HG02981 (cell line): ENCODE results near the gene ECT2.
"Not testable (repeated sequence)": the region's sequence is repeated elsewhere in the genome, so short reads cannot be mapped to it uniquely, and the experiment has no call there.

ENCODE experiments used
- ATAC-seq: cut with Tn5 transposase; IDR thresholded peaks from one replicate; pipeline ENCODE4 v1.9.1; 2021; ENCODE audit warnings: mild to moderate bottlenecking, moderate library complexity; ENCODE audit not compliant: unreplicated experiment

ECT2 gene

DNA sequence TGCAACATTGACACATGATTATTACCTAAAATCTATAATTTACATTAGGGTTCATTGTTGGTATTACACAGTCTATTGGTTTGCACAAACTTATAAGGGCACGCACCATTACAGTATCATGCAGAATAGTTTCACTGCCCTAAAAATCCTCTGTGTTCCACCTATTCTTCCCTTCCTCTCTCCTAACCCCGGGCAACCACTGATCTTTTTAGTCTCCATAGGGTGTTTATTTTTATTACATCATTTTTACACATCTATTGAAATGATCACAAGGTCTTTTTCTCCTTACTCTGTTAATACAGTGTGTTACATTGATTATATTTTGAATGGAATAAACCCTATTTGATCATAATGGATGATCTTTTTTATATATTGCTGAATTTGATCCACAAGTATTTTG lies 15.5 kb upstream of the ECT2 start:
- no peak for ATAC-seq

DNA sequence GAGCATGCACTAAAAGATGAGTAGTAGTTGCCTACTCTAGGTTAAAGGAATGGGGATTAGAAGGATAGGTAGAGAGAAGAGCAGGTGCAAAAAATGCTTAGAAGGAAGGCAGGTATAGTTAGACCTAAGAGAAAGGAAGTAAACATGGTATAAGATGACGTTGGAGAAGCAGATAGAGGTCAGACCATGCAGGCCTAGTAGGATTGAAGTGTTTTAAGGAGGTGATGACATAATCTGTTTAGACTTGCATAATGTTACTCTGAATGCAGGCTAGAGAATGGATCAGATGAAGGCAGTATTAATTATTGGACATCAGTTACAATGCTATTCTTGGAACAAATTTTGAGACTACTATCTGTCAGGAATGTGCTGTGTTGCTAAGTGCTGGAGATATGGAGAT lies 11.1 kb upstream of the ECT2 start:
- ATAC-seq: no peak

DNA sequence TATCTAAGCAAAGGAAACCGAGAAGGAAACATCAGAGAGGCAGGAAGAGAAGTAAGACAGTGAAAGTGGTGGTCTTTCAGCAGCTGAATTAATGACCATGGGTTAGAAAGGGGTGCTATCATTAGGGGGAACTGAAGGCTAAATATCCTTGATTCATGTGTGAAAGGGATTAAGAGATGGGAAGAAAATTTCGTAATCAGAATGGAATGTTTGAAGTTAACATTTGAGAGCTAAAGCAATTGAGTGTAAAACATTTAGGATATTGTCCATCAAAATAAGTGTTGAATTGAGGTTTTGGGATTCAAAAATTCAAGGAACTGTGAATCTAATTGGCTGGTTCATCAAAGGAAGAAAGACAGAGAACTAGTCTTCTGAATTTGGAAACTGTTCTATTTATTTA lies 4.1 kb upstream of the ECT2 start:
- no peak for ATAC-seq

DNA sequence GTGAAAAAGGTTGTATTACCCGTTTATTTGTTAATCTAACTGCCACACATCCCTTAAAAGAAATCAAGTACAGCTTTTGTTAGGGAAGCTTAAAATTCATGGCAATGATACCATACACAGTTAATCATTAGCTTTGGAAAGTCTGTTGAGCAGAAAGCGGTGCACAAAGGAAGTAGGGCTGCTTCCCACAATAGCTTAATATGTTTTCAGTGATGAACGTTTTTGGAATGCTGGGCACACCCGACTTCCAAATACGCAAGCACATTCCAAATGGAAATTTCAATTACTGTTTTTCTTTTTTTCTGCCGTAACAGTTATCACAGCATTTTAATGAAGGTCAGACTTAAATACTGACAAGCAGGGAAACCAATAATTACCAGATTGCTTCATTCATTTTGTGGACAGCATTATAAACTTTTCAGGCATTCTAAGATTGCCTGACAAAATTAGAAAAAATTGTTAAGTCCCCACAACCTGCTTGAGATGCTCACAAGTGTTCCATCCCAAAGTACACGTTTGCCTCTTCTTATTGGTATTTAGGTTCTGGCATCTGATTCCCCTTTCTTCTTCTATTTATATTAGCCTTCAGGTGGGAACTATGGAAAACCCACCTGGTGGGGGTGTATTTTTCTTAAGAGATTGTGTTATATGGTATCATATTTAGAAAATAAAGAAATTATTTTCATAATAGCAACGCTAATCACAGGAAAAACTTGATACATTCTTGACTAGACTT lies 1.1 kb upstream of the ECT2 start:
- no peak for ATAC-seq

DNA sequence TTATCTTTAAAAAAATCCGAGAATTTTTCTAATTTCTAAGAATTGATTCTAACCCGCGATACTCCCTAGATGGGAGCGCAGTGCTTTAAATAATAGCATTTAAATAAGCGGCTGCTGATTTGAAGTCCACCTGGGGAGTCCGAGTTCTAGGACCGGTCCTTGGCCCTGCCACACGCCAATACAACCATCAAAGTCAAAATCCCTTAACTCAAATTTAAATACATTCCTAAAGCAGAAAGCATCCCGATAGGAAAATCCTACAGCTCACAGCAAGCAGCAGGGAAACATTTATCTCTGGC lies 508 bp upstream of the ECT2 start:
- ATAC-seq: no peak

DNA sequence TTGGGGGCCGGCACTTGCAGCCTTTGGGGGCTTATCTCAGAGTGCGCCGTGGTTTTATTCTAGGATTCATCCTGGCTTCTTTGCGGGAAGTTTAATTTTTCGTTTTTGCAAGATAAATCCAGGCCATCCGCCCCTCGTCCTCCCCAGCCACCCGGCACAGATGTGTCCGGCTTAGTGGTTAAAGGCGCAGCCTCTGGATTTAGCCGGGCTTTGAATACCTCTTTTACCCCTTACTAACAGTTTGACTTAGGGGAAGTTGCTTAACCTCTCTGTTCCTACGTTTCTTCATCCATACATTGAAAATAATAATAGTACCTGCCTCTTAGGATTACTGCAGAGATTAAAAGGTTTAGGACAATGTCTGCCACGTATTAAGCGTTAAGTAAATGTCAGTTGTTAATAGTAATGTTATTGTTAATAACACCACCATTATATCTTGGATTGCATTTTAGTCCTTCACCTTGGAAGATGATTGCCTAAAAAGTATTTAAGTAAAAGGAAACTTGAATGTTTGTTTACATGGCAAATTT lies 714 bp downstream of the ECT2 start:
- ATAC-seq: no peak

DNA sequence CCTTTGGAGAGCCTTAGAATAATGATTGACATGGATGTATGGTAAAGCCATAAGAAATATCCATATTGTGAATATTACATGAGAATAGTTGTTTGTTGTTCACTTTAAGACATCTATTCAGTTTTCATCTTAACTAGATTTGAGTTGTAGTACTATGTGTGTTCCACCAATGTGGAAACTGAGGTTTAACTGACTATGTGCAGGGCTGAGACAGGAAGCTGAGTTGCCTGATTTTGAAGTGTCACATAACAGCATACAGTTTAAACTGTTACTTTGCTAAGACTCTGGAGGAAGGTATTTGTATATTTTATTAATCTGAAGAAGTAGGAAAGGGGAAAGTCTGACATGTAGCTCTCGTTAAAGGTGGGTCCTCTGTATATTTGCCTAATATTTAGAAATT lies 2.1 kb downstream of the ECT2 start:
- no peak for ATAC-seq

DNA sequence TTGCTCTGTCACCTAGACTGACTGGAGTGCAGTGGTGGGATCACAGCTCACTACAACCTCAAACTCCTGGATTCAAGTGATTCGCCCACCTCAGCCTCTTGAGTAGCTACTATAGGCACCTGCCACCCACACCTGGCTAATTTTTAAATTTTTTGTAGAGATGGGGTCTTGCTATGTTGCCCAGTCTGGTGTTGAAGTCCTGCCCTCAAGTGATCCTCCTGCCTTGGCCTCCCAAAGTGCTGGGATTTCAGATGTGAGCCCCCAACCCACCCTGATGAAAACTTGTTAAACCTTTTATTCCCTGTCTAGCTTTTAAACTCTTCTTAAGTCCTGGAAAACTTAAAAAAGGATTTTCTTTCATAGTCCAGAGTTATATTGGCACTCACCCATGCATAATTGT lies 2.6 kb downstream of the ECT2 start:
- ATAC-seq: no peak

DNA sequence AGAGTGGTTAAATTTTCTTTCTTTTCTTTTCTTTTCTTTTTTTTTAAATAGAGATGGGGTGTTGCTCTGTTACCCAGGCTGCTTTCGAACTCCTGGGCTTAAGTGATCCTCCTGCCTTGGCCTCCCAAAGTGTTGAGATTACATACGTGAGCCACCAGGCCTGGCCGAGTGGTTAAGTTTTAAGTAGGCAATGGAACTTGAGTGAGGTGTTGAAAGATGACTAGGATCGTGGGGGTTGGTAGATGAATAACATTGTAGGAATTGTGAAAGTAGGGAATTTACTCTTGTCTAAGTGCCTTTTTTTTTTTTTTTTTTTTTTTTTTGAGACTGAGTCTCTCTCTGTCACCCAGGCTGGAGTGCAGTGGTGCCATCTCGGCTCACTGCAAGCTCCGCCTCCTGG lies 9.9 kb downstream of the ECT2 start:
- not testable (repeated sequence) for ATAC-seq

DNA sequence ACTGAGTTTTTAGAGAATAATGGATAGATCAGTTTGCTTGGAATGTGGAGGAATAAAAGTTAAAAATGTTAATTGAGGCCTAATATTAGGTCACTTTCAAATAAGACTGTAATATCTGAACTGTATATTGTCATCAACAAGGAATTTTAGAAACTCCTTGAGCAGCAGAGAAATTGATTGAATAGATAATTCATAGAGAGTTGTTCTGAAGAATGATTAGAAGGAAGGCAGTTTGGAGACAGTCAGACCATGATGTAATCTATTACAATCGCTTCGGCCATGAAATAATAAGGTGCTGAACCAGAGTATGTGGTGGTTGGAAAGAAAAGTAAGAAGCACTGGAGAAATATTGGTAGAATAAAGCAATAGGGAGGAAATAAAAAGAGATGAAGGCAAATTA lies 15.7 kb downstream of the ECT2 start:
- ATAC-seq: no peak

DNA sequence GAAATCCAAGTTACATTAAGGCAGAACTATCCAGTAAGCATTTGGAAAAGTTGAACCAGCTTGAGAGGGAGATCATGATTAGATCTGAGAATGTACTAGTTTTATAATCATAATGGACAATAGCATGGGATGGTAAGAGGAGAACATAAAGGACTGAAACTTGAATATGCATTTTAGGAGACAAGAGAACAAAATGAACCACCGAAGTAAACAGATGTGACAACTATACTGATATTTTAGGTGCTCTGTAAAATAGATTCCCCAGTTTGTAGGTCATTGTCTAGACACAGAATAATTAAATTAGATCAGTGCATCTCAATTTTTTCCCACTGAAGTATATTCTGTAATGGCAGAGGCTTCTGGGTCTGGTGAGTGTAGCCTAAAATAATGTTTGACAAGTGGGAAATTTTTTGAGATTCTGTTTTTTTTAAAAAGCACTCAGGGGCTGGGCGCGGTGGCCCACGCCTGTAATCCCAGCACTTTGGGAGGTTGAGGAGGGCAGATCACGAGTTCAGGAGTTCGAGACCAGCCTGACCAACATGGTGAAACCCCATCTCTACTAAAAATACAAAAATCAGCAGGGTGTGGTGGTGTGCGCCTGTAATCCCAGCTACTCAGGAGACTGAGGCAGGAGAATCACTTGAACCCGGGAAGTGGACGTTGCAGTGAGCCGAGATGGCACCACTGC lies 16.3 kb downstream of the ECT2 start:
- ATAC-seq: no peak

DNA sequence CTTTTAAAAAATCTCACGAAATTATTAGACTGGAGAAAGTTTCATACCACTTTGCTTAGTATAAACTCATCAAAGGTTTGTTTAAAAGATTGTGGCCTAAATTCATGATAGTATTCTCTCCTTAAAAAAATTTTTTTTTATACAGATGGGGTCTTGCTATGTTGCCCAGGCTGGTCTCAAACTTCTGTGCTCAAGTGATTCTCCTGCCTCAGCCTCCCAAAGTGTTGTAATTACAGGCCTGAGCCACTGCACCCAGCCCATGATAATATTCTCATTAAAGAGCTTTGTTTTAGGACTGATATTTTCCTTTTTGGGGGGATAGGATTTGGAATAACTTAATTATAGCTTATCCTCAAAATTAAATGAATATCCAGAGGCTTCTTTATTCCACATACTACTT lies 19.9 kb downstream of the ECT2 start:
- ATAC-seq: no peak

DNA sequence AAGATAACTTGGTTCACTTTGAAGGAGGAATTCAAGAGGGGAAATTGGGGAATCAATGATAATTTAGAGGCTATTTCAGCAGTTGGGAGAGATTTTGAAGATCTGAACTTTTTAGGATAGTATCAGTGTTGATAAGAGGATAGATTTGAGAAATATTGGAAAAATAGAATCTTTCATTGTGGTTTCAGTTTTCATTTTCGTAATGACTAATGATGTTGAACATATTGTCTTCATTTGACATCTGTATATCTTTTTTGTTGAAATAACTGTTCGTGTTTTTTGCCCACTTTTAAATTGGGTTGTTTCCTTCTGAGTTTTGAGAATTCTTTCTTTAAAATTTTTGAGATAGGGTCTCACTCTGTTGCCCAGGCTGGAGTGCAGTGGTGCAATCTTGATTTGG lies 21.1 kb downstream of the ECT2 start:
- ATAC-seq: no peak

DNA sequence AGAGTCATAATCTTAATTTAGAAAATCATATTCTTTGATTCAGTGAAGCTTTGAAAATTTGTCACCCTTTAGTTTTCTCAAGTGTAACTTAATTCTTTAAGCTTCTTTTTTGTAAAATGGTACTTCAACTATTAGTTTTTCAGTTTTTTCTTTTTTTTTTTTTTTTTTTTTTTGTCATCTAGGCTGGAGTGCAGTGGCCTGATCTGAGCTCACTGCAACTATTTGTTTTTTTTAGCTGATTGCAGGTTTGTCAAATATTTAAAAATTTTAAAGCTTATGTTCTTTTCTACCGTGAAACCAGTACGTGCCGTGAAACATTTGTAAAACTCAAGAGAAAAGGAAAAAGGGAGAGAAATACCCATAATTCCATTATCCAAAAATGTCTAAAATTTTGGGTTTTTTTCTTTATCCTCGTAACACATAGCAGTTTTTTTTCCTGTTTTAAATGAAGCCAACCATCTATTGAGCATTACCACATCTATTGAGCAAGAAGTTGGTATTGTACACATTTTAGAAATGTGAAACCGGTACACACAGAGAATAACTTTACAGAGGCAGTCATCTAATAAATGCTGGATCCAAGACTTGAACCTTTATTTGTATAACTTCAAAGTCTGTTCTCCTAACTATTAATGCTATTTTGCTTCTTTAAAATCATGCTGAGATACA lies 25.7 kb downstream of the ECT2 start:
- ATAC-seq: no peak

DNA sequence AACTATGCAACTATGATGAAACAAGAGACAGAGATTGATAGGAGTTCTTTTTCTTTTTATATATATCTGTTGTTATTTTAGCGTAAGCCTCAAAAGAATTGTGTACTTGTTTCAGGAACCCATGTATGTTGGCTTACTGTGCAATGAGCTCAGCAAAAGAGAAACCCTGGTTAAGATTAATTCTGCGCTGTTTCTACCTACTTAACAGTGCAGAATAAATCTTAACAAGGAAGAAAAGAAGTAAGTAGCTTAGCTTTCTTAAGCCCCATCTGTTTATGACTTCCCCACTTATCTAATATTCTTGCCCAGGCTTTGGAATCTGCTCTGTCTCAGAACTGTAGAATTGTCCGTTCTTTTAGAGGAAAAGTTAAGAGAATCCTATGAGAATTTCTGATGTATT lies 27.4 kb downstream of the ECT2 start:
- no peak for ATAC-seq

DNA sequence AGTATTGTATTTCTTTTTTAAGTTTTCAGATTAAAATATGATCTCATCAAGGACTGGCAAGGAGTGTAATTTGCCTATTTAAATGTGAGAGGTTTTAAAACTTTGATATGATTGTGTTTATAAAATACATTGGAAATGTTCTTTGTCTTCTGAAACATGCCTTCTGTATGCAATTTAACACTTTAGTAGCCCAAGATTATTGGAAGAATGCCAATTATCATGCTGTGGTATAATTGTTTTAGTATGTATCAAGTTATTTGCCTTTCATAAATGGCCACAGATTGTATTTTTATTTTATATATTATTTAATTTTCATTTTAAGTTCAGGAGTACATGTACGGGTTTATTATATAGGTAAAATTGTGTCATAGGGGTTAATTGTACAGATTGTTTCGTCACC lies 31.7 kb downstream of the ECT2 start:
- no peak for ATAC-seq

DNA sequence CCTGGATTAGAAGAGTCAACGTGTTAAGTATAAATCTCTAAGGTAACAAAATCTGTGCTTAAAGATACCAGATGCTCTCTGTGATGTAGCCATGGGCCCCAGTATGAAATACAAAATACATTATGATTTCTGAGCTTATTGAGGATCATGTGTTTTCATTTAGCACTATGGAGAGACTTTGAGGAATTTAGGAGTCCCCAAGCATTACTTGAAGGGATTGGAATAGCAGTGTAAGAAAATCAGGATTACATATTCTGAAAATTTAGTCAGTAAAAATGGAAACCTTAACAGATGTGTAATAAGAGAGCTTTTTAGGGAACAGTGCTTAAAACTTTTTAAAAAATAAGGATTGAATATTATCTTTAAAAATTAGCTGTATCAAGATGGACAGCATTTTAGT lies 35.5 kb downstream of the ECT2 start:
- ATAC-seq: no peak

DNA sequence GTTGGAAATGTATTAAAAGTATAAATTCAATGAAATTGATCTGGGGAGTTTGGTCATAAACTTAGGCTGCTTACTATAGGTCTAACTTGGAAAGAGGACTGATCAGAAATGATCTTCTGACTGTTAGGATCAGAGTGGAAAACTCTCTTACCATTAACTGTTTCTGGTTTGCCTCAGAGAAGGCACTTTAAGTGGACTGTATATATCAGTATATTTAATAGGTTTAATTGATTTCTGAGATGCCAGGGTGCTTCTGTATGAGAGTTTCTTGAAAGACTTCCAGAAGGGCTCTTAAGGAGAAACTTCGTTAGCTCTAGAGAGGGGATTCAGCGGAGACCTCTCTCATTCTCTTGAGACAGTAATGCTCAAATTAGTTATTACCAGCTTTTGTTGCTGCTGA lies 36.5 kb downstream of the ECT2 start:
- ATAC-seq: no peak

DNA sequence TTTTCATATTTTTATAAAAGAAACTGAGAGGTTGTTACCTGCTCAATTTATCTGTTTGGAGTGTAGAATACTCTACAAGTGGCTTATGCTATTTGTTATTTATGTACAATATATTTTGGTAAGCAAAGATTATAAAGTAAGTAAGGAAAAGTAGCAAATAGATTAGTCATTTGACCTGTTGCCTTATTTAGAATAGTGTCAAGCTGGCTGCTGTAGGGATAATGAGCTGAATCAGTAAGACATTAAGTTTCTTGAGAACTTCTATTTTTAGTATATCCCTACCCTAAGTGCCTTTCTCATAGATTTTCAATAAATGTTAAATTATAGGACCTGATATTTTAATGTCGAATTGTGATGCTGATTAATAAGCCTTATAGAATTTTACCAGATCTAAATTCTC lies 37.2 kb downstream of the ECT2 start:
- no peak for ATAC-seq

DNA sequence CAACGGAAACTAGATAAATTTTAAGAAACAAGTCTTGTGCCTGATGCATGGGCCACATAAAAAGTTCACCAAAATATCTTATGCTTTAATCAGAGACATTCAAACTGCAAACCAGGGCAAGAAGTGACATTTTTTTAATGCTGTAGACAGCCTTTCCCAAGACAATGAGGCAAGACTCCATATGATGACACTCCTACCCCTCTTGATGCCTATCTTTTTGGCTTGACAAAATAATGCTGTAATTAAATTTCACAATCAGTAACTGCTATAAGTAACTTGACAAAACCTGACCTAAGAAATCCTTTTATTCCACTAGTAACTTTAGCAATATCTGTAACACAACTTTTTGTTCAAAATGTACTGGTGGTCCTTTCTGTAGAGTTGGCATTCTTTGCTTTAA lies 48.7 kb downstream of the ECT2 start:
- no peak for ATAC-seq

DNA sequence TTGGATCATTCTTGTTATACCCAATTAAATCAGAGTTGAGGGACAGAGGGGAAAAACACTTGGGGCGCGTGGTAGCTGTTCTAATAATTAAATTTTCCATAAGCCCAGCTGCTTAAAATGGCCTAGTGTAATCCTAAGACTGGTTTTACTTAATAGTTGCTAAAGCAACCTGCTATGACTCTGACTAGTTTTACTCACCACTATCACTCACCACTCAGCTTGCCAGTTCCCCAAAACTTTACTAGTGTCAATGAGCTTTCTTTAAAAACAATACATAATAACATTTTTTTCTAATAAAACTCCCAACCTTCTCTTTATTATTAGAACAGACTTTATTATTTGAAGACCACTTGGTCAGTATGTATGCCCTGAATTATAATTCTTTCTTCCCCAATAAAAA lies 49.6 kb downstream of the ECT2 start:
- no peak for ATAC-seq

DNA sequence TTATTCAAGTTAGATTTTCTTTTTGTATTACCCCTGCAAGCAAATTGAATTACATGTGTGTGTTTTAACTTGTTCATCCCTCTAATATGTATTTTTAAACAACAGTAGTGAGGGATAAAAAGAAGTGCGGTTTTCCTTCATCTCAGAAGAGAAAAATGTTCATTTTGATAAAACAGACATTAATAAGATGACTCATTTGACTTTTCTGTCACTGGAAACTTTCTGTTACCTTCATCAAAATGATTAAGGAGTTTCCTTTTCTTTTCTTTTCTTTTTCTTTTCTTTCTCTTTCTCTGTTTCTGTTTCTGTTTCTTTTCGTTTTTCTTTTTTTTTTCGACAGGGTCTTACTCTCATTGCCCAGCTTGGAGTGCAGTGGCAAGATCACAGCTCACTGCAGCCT lies 53.0 kb downstream of the ECT2 start:
- ATAC-seq: no peak
